ENCODE measurements around the gene PRDM8. TPM values are rescaled to one million over a fixed set of nuclear protein-coding genes. Genes with fewer than 3 reads are reported as not detected.
"Not testable (repeated sequence)": the region's sequence is repeated elsewhere in the genome, so short reads cannot be mapped to it uniquely, and the experiment has no call there.

PRDM8 gene
- total RNA-seq, 4 donors from 2014 or later = 4.5 to 13.1 (median 12.6) TPM

- DNase-seq = no peak
- intact Hi-C loops (cut with DNase I; ENCODE audit: low total_unique reads) = no loop called here
Measured at GRCh38 chr4:80240976-80241375, 43.7 kb downstream of the PRDM8 start.

DNA sequence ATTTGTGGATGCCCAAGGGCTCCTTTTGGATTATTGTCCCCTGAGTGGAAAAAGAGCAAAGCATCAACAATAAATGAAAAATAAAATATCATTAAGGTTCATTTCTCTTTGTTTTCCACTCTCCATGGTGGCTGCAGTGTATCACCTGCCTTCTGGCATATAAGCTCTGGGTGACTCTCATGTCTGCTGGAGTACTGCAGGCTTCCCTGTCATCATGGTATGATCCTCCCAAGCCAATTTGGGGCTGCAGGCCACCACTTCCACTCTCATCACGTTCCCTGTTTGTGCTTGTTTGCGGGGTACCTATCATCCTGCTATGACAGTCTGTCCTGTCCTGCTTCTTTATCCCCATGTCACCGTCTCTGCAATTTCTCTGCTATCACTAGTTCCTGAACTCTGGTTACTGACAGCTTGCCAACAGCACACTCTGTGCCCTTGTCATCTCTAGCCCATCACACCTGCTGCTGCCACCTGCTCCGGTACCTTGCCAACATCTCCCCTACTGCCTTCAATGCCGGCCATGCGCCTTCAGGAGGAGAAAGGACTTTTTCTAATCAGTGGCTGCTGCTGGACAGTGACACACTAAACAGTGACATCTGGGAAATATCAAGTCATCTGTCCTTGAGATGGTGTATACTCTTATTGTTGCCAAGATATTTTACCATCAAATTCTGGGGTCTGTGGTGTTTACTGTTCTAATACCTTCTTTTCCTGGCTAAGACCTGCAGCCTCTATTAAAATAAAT lies 46.1 kb downstream of the PRDM8 start:
- TF ChIP-seq POLR2A (IDR thresholded peaks at IDR 0.05) = no peak
- TF ChIP-seq, protein P1, sequence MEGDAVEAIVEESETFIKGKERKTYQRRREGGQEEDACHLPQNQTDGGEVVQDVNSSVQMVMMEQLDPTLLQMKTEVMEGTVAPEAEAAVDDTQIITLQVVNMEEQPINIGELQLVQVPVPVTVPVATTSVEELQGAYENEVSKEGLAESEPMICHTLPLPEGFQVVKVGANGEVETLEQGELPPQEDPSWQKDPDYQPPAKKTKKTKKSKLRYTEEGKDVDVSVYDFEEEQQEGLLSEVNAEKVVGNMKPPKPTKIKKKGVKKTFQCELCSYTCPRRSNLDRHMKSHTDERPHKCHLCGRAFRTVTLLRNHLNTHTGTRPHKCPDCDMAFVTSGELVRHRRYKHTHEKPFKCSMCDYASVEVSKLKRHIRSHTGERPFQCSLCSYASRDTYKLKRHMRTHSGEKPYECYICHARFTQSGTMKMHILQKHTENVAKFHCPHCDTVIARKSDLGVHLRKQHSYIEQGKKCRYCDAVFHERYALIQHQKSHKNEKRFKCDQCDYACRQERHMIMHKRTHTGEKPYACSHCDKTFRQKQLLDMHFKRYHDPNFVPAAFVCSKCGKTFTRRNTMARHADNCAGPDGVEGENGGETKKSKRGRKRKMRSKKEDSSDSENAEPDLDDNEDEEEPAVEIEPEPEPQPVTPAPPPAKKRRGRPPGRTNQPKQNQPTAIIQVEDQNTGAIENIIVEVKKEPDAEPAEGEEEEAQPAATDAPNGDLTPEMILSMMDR (IDR thresholded peaks at IDR 0.05) = no peak
- no peak for DNase-seq
- Histone ChIP-seq H3K27ac (no peak overlapping the region), H3K4me3 (no peak overlapping the region), H3K9me3 (no peaks in the 10 kb centered on the region), H3K27me3 (no peaks in the 10 kb centered on the region), H3K36me3 (no peaks in the 10 kb centered on the region), H3K4me1 (no peaks in the 10 kb centered on the region)
- intact Hi-C loops (cut with DNase I; ENCODE audit: low total_unique reads) = no loop called here

More at GRCh38 chr4:80240976-80241375, 43.7 kb downstream of the PRDM8 start:
- H3K9me3 ChIP-seq = no peaks in the 10 kb centered on the region
- no peaks in the 10 kb centered on the region for H3K36me3 ChIP-seq
- H3K4me3 ChIP-seq = no peak overlapping the region
- no peaks in the 10 kb centered on the region for H3K27me3 ChIP-seq
- TF ChIP-seq POLR2A (IDR thresholded peaks at IDR 0.05) = no peak
- TF ChIP-seq, protein P1 (IDR thresholded peaks at IDR 0.05) = no peak
- no peak overlapping the region for H3K27ac ChIP-seq
- H3K4me1 ChIP-seq = no peaks in the 10 kb centered on the region

GRCh38 chr4:80247484-80247883 lies 50.2 kb downstream of the PRDM8 start:
- H3K36me3 ChIP-seq; H3K27me3 ChIP-seq; H3K9me3 ChIP-seq; H3K27ac ChIP-seq; DNase-seq; H3K4me1 ChIP-seq; intact Hi-C loops (cut with DNase I; ENCODE audit: low total_unique reads); H3K4me3 ChIP-seq: not testable (repeated sequence)

GRCh38 chr4:80249144-80249543 lies 51.8 kb downstream of the PRDM8 start:
- H3K9me3 ChIP-seq = no peaks in the 10 kb centered on the region
- H3K4me1 ChIP-seq = no peaks in the 10 kb centered on the region
- intact Hi-C loops (cut with DNase I; ENCODE audit: low total_unique reads) = no loop called here
- no peak for DNase-seq
- no peaks in the 10 kb centered on the region for H3K27me3 ChIP-seq
- no peak overlapping the region for H3K4me3 ChIP-seq
- H3K27ac ChIP-seq = no peak overlapping the region
- TF ChIP-seq, protein P1 (IDR thresholded peaks at IDR 0.05) = no peak
- no peak for TF ChIP-seq POLR2A (IDR thresholded peaks at IDR 0.05)
- H3K36me3 ChIP-seq = no peaks in the 10 kb centered on the region

DNA sequence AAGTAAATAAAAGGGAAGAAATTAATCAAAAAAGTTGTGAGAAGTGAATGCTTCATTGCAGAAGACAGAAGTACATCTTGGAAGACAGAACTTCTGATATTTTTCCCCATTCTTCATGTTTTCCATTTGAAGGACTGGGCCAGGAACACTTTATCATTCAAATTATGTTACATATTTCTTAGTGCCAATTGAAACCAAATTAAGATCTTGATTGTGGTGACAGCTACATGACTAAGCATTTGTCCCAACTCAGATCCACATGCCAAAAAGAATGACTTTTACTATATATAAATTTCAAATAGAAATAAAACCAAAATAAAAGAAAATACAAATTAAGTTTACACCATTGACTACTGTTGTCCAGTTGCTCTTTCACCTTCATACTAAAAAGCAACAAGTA lies 55.1 kb downstream of the PRDM8 start:
- DNase-seq = no peak
- H3K4me3 ChIP-seq = no peak overlapping the region
- no peaks in the 10 kb centered on the region for H3K4me1 ChIP-seq
- intact Hi-C loops (cut with DNase I; ENCODE audit: low total_unique reads) = no loop called here
- no peak overlapping the region for H3K27ac ChIP-seq
- H3K9me3 ChIP-seq = no peaks in the 10 kb centered on the region
- TF ChIP-seq POLR2A (IDR thresholded peaks at IDR 0.05) = no peak
- TF ChIP-seq, protein P1 (IDR thresholded peaks at IDR 0.05) = no peak
- no peaks in the 10 kb centered on the region for H3K27me3 ChIP-seq
- H3K36me3 ChIP-seq = no peaks in the 10 kb centered on the region

All from uterus (tissue), 4 donors.